Right kidney (tissue), 1 donor: ENCODE measurements around the gene FAM180A.
A peak's percentile ranks its signal among the peaks of the same experiment; 100 is the strongest.
"Not testable (repeated sequence)": the region's sequence is repeated elsewhere in the genome, so short reads cannot be mapped to it uniquely, and the experiment has no call there.

Experiments
- DNase-seq: peaks from one replicate; pipeline ENCODE4 v3.0.0-alpha.2; 2016

The FAM180A gene

DNA sequence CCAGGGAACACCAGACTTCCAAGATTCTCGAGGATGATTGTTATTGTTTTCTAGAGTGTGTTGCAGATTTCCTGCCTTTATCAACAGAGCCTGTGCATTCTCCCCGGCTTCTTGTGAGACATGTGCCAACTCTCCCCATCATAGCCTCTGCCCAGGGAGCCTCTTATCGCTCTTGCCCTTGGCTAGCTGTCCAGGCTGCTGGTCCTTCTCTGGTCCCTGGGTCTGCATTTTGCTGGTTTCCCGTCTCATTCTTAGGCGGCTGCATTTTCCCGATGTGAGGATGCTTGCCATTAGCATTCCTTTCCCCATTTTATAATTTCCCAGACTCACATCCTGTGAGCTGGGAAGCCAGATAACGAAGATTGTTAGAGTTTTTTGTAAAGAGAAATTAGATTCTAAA, 35.8 kb downstream of the FAM180A start:
- no peak for DNase-seq

DNA sequence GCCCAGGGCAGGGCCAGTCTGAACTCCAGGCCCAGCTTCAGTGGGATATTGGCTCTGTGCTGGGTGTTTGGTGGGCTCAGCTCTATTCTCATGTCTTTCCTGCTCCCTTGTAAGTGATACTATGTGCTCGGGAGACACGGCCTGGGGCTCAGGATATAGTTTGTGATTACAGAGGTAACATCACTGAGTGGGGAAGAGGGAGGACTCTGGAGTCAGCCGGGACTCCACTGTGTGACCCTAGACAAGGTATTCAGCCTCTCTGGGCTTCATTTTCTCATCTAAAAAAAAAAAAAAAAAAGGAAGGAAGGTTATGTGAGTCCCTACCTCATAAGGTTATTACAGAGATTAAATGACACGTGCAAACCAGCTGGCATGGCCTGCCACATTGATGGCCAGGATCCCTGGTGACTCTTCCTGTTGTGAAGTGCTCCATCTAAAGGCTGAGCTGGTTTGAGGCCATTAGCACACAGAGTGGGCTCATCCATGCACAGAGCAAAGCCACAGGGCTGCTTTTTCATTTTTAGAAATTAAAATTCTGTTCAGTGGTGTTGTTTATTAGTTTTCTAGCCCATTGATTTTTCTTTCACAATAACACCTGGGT, 36.3 kb downstream of the FAM180A start:
- no peak for DNase-seq

DNA sequence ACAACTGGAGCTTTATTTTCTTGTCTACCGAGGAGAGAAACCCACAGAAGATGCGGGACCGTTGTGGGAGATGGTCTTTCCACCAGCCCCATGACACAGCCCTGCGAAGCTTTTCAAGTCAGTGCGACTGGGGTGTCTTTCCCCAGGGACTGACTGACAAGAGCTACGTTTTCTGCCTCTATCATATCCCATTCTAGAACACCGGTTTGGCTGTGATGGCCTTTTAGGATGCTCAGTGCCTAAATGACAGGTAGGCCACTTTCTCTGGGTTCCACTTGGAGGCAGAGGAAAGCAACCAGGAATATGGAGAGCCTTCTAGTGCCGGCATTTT, 37.5 kb downstream of the FAM180A start:
- DNase-seq, result no peak

DNA sequence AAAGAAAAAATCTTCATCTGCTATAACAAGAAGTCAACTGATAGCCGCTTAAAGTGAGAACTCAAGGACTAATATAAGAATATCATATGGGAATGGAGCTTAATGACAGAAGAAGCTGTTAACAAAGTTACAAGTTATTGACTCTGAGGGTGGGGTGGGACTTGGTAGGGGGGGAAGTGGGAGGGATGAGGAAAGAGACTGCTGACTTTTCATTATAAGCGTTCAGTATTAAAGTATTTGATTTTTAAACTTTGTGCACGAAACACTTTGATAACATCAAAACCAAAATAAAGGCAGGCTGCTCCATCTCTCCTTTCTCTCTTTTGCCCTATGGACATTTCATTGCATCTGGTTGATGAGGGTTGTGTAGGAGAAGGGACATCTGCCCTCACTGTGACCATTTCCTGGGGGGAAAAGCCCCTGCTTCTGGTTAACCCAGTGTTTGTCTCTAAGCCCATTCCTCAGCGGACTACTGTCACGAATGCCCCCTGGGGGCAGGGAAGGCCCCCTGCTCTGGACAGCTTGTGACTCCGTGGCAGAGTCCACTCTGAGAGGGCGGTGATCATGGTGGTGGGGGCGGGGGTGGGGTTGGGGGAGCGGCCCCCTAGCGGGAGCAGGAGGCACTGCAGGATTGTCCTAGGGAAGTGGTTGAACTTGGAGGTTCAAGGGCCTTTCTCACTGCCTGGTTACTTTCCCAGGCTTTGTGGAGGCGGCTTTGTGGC, 38.0 kb downstream of the FAM180A start:
- DNase-seq, result peak; percentile 26

DNA sequence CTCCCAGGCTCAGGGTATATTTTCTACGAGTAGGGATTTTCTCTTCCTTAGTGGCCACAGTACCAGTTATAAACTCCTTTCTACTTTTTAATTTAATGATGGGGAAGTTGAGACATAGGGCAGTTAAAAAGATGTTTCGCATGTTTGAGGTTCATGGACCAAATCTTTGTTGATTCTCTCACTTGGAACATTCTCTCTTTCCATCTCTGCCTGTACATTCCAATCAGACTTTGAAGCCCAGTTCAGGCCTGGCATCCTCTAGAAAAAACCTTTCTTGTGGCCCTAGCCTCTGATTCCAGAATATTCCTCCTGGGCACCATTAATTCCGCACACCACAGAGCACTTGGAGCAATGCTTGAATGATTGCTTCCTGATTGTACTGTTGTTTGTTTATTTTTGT, 39.1 kb downstream of the FAM180A start:
- no peak for DNase-seq

DNA sequence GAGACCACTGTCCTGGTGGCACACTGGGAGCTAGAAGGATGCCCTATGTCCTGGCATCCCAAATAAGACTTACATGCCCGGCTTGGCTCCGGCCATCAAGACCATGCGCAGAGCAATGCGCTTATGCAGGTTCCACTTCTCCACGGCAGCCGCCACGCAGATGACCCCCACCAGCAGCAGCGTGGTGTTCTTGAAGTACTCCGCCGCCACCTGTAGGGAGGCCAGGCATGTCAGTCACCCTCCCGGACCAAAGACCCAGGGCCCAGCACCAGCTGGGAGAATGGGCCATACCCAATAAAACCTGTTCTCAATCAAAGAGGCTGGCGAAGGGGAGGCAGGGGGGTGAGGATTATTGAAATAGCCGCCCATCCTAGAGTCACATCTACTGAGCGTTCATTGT, 40.6 kb downstream of the FAM180A start:
- DNase-seq, result no peak

DNA sequence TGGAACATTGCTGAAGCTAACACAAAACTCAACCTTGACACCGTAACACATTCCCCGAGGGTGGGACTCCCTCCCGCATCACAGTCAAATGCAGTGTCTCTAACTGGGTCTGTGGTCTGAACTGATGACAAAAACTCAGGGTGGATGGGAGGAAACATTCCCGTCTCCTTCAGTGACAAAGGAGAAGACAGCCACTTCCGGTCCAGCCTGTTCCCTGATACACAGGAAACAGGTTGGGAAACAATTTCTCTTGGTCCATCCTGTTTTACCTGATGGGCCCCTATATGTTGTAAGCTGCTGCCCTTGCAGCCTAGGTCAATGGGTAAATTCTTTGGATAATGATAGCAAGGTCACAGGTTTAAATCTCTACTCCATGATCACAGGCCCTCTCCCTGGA, 41.0 kb downstream of the FAM180A start:
- DNase-seq, result no peak

DNA sequence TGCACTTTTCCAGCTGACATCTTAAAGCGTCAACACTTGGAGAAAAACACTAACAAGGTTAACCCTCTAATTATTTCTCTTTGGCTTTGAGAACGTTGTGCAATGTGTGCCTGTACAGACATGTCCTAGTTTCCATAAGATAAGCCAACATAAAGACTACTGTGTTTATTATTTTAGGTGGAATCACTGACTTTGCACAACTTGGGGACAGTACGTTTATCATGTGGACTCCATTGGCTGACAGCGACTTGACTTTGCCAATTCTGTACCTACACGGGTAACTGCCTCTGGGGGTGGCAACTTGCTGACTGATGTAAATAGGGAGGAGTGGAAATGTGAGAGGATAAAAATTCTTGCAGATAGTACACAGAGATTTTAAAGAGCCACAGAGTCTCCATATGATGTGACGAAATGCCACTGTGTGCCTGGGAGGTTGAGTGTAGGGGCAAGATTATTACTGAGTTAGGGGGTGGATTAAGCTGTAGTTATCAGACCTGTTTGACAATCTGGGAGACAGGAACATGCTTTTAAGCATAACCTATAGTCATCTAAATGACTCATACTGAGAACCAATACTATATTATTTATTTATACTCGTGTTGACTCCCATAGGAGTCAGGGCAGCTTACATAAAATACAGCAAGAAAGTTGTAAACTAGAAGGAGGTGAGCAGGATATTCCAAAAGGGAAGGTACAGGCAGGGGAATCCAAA, 41.6 kb downstream of the FAM180A start:
- no peak for DNase-seq

DNA sequence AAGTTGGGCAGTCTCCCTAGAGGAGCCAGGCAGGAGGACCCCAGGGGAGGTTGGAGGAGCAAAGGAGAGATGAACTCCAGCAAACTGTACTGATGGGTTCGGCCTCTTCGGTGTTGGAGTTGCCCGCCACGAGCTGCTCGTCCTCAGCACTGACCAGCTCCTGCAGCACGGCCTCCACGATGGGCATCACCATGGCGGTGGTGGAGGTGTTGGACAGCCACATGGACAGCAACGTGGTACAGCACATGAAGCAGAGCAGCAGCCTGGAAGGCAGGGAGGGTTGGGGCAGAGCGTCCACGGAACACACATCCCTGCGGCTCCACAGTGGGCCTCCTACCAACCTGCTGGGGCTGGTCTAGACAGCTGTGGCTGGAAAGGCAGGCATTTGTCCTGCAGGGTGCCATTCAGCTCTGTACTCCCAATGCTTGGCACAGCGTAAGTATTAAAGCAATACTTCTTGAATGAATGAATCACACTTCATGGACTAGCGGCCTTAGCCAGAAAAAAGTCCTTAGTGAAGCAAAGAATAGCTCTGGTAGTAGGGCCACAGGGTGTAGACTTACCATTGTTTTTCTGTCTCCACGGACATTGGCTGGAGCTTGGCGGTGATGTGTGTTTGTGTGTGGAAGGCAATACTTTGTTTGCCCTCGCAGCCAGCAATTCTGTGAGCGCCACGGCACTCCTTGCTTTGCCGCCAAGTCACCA, 42.4 kb downstream of the FAM180A start:
- no peak for DNase-seq

DNA sequence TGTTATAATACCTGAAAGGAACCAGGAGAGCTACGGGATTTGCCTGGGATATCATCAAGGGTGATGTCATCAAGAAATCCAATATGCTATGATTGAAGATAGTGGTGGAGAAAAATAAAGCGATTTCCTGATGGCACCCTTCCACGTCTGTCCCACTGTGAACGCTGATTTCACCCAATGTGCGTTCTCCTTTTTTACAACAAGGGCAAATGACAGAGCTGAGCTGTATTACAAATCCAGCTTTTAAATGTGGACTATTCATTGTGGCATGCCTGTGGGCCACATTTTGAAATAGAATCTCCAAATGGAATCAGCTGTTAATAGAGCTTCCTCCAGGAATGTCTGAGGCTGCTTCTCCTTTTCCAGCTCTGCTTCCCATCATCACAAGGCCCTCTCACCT, 43.9 kb downstream of the FAM180A start:
- no peak for DNase-seq

DNA sequence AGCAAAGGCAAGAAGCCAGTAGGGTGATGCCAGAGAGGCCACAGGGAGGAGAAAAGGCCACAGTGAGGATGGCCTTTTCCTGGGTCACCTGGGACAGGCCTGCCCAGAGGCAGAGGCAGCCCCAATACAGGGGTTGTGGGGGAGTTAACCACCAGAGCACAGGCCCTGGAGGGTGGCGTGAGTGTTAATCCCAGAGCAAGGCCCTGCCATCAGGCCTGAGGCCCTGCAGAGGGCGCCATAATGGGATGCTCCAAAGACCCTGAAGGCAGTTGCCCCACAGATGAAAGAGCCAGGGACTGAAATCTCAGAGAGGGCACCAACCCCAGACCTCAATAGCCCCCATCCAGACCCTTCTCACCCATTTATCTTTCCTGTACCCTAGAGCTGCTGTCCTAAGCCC, 44.5 kb downstream of the FAM180A start:
- no peak for DNase-seq

DNA sequence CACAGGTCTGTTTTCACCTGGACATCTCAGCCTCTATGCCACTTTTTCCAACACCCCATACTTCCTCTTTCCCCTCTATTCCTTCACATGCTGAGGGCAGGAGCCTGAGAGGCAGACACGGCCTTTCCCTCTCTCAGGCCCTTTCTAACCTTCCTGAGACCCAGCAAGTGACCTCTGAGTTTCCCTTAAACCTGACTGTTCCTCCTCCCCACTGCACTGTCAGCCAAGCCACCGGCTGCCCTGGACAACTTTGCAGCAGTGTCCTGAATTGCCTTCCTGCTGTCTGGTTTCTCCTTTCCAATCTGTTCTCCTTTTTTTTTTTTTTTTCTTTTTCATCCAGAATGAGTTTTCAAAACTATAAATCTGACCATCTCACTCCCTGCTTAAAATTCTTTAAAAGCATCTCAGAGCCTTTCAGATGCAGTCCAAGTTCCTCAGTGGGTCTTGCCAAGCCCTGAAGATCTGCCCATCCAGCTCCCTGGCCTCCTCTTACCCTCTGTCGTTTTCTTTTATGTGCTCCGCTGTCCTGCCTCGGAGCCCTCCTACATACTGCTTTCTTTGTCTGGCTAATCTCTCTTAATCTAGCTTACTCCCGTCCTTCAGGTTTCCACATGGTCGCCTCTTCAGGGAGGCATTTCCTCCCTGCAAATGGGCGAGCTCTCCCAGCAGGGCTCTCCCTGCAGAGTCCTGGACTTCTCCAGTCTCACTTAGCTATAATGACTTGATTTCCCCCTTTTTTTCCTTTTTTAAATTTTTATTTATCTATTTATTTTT, 51.1 kb downstream of the FAM180A start:
- no peak for DNase-seq

DNA sequence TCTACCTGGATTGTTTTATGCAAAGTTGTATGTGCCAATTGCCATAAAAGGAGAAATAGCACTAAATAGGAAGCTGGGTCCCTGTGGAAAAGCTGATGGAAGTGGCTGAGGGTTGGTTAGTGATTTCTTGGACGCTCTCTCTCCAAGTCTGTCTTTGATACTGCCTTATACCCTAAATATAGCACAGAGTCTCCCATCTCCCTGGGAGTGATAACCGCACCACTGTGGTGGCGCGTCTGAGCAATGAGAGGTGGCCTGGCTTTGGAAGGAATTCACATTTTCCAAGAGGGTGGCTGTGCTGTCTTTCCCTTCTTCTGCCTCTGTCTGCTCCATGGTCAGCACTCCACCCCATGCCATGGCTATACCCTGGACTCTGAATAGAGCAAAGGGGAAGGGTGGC, 55.1 kb downstream of the FAM180A start:
- DNase-seq, result no peak

DNA sequence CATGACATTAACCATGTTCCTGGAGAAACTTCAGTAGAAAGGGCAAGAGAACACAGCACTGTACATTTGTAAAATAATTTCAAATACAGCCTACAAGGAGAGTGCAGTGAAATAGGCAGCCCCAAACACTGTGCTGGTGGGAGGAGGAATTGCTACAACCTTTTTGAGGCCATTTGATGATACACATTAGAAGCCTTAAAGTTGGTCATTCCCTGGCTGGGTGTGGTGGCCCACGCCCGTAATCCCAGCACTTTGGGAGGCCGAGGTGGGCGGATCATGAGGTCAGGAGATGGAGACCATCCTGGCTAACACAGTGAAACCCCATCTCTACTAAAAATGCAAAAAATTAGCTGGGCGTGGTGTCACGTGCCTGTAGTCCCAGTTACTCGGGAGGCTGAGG, 56.0 kb downstream of the FAM180A start:
- not testable (repeated sequence) for DNase-seq

DNA sequence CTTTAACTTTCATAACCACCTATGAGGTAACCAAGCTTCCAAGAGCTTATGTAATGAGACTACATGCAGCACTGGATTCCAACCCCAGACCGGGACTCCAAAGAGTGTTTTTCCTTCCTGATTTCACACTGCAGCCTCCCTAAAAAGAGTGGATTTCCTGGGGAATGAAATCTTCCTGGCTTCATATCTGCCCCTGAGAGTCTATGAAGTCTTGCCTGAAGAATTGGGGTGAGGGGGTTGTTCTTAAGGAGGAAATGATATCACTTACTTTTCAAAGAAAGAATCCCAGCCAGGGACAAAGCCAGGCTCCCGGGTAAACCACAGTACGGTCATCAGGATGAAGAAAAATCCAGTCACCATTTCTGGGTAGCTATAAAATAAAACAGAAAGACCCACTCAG, 56.6 kb downstream of the FAM180A start:
- DNase-seq, result no peak

DNA sequence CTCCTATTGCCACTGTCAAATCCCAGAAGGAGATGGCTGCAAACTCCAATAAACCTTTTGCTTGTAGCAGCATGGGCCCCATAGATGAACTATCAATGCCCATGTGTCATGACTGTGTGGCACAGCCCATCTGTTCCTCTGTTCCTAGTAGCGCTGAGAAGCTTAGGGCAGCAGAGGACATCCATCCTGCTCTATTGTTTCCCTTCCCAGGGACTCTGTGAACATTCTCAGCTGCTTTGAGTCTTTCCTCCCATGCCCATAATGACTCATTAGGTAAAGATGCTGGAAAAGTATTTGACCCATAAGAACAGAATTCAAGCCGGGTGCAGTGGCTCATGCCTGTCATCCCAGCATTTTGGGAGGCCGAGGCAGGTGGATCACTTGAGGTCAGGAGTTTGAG, 58.0 kb downstream of the FAM180A start:
- DNase-seq, result no peak

DNA sequence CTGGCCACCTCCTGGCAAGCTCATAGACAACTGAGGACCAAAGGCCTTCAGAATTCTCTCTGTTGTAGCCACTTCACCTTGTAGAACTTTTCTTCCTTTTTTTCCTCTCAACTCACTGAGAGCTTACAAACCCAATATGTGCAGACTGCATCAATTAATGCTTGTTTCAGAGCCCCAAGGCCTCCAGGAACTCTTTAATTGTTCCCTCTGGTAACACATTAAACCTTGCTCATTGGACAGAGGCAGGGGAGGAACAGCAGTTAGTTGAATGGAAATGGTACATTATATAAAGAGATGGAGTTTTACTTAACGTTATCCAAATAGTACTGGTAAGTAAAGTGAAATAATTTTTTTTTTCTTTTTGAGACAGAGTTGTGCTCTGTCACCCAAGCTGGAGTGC, 61.1 kb downstream of the FAM180A start:
- DNase-seq, result no peak

DNA sequence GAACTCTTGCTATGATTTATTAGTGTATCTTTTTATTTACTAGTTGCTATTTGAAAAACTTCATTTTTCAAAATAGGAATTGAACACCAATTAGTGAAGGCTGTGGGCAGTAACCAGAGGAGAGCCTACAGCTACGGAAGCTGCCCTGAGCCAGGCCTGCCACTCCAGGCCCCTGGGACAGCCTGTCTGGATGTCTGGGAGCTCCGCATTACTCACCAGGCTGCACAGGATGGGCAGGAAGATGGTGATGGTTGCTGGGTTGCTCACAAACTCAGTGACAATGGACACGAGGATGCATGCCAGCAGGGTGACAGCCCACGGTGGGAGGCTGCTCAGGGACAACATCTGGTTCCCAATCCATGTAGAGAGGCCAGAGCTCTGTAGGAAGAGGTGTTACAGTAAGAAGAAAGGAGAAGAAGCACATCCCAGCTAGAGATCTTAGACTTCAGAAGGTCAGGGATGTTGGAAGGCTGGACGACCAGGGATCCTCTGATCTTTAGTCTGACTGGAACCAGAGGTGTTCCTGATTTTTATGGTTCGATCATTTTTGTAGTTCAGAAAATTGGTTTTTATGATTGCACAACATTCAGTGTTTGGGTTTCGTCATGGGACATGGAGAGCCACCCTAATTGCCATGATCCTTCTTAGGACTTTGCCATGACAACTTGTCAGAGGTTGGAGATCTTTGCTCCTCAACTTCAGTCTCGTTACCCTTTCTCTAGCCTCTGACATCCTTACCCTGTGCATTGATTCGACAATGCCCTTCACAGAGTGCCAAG, 63.1 kb downstream of the FAM180A start:
- no peak for DNase-seq

DNA sequence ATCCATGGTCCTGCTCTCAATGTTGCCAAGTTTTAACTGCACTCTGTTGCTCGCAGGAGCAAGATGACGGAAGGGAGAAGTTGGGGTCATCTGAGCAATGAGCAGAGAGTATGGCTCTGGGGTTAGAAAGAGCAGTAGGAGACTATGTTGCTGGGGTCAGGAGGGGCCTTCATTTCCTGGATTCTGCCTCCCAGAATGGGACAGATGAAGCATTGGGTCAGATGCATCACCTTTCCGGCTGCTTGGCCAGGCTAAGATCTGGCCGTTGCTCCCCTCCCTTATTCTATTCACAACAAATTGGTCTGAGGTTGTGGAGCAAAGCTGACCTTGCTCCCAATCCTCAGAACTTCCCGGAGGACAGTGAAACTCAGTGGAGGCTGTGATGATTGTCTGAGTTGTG, 63.9 kb downstream of the FAM180A start:
- no peak for DNase-seq

DNA sequence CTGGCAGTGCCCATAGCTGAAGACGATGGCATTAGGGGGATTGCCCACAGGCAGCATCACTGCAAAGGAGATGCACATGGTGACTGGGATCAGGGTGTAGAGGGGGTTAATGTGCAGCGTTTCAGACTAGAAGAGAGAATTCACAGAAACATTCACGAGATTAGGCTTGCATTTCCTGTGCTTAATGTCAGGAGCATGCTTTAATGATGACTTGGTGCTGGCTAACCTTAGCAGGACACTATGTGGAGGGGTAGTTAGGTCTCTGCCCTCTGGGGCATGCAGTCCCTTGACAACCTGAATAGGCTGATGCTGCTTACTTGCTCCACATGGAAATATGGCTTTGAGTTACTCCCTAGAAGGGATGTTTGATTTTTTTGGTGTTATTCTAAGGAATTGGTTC, 64.5 kb downstream of the FAM180A start:
- DNase-seq, result no peak

DNA sequence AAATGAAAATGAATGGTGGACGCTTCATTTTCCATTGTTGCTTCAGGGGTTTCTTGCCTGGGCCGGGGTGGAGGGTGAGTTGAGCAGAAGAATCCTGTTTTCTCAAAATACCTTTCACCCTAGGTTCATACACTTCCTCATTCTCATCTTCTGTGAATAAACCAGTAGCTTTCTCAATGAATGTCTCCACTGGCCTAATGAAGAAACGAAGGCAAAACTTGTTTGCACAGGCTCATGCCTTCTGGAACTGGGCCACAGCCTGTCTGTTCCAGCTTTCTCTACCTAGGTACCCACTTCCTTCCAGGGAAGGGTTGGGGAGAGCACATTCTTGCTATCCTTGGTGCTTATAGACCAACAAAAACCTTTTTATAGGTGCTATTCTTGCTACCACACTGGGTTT, 65.0 kb downstream of the FAM180A start:
- DNase-seq, result no peak

DNA sequence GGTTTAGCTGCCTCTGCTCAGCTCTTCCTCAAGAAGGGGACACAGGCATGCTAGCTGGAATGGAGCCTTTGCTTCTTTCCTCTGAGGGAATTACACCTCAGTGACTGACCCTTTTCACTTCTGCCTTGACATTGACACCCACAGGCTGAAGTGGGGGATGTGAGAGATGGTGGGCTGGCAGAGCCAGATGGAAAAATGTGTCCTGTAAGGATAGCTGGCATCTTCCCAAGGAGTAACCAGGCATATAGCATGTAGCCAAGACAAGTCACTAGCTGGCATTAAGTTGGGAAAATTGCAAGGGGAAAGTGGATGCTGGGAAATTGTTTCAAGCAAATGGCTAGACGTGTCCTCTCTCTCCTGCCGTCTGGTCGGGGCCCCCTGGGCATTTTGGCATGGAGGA, 66.4 kb downstream of the FAM180A start:
- DNase-seq, result no peak
